VCaP (cell line): Measurements from ENCODE around the gene ZNF649.
A peak's percentile ranks its signal among the peaks of the same experiment; 100 is the strongest.

Experiments used
- H3K27ac ChIP-seq: fragments of 450-650 bp; 2 replicates; pipeline ENCODE4 v1.5.1; 2017
- TF ChIP-seq, protein P1 (sequence below): fragments of 450-650 bp; conservative IDR thresholded peaks from 2 replicates; pipeline ENCODE4 v1.5.1; 2017; ENCODE audit warnings: mild to moderate bottlenecking, moderate library complexity

ZNF649 gene

DNA sequence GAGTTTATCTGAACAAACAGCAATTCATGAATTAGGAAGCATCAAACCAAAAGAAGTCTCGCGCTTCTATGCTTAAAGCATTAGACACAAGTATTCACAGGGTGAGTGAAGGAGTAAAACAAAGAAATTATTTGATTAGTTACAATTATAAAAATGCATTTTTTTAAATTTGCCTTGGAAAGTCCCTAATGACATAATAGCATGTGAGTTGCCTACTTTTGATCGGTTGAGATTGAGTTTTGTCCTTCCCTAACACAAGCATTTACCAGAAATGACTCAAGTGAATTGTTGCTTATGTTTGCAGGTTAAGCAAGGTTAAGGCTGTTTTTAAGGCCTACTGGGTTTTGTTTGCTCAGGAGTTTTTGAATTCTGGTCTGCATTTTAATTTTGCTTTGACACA lies 389 bp upstream of the ZNF649 start:
- TF ChIP-seq, protein P1, sequence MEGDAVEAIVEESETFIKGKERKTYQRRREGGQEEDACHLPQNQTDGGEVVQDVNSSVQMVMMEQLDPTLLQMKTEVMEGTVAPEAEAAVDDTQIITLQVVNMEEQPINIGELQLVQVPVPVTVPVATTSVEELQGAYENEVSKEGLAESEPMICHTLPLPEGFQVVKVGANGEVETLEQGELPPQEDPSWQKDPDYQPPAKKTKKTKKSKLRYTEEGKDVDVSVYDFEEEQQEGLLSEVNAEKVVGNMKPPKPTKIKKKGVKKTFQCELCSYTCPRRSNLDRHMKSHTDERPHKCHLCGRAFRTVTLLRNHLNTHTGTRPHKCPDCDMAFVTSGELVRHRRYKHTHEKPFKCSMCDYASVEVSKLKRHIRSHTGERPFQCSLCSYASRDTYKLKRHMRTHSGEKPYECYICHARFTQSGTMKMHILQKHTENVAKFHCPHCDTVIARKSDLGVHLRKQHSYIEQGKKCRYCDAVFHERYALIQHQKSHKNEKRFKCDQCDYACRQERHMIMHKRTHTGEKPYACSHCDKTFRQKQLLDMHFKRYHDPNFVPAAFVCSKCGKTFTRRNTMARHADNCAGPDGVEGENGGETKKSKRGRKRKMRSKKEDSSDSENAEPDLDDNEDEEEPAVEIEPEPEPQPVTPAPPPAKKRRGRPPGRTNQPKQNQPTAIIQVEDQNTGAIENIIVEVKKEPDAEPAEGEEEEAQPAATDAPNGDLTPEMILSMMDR, result no peak
- peak overlapping the region; percentile 100 for H3K27ac ChIP-seq

DNA sequence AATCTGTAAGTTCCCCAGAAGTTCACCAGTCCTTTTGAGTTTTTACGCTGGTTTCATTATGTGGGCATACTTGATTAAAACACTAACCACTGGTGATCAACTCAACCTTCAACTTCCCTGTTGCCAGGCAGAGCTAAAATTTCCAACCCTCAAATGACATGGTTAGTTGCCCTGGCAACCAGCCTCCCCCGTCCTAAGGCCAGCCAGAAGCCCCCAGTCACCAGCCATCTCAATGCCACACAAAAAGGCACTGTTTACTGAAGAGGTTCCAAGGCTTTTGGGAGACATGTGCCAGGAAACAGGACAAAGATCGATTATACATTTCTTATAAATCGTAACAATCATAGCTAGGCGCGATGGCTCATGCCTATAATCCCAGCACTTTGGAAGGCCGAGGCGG lies 1.6 kb downstream of the ZNF649 start:
- peak overlapping the region; percentile 100 for H3K27ac ChIP-seq
- TF ChIP-seq, protein P1, result no peak

DNA sequence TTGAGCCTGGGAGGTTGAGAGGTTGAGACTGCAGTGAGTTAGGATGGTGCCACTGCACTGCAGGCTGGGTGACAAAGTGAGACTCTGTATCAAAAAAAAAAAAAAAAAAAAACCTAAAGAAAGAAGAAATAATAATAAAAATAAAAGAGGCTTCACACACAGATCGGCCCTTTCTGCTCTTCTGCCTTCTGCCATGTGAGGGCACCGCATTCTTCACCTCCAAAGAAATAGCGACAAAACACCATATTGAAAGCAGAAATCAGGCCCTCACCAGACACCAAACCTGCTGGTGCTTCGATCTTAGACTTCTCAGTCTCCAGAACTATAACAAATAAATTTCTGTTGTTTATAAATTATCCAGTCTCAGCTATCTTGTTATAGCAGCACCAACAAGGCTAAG lies 3.0 kb downstream of the ZNF649 start:
- peak overlapping the region; percentile 100 for H3K27ac ChIP-seq
- TF ChIP-seq, protein P1, result peak; percentile 76

DNA sequence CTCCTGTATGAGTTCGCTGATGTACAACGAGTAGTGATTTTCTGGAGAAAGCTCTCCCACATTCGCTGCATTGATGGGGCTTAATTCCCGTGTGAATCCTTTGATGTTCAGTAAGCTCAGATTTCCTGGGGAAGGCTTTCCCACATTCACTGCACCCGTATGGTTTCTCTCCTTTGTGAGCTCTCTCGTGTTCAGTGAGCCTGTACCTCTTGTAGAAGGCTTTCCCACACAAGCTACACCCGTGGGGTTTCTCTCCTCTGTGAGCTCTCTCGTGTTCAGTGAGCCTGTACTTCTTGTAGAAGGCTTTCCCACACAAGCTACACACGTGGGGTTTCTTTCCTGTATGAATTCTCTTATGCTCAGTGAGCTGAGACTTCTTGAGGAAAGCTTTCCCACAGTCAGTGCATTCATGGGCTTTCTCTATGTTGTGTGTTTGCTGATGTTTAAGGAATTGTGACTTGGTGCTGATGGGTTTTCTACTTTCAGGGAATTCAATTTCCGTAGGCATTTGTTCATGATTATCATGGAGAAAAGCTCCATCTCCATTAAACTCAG lies 13.5 kb downstream of the ZNF649 start:
- TF ChIP-seq, protein P1, result no peak
- no peak overlapping the region for H3K27ac ChIP-seq

DNA sequence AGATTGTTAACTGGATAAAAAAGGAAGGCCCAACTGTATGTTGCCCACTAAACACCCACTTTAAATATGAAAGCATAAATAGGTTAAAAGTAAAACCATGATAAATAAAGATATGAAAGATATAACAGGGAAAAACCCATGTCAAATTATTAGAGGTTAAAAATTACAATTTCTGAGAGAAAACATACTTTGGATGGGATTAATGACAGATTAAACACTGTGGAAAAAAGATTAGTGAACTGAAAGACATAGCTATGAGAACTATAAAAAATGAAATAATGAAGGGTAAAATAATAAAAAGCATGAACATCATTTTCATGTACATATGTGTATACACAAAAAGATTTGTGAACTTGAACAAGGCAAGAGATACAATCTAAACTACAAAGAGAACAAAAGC lies 14.9 kb downstream of the ZNF649 start:
- TF ChIP-seq, protein P1, result no peak
- H3K27ac ChIP-seq, result no peak overlapping the region

DNA sequence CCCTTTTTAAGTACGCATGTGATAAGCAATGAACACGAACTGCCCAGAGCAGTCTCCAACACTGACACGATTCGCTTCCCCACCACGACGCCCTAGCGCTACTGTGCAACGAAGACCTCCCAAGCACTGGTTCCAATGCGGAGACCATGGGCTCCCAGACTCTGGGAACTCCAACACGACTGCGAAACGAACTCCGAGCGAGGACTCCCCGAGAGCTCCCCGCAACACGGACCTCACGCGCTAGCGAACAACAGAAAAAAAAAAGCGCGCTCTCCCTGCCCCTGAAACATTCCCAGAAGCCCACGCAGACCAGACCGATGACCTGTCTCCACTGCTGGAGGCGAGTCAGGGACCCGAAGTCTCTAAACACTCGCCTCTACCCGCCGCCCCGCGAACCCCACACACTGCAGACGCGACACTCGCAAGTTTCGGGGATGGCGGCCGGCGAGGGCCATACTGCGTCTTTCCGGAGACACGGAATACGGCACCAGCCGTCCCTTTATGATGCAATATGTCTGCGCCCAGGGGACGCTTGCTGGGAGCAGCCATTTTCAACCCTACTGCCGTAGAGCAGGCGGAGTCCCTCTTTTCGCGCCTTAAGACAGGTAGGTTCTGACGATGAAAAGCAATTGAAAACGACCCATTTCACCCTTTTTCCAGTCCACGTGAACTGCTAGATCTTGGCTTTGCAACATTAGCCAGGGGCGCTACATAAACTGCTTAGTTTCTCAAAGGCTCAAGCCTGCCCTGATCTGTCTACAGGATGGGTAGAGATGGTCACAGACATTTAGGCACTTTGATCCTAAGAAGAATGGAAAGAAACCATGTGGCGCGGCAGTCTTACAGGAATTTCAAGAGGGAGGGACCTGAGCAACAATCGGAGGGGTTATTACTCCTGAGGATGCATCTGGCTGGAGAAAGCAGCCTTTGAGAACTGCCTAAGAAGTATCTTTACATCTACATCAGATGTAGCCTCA lies 17.0 kb downstream of the ZNF649 start, which contains the start of gene ZNF577:
TSS of gene ZNF577 (minus strand) at position 430 of the 977 bp plus-strand sequence. CDS start 7,569 bp downstream, outside the sequence.
- H3K27ac ChIP-seq, result no peak within 1 kb of the TSS
- TF ChIP-seq, protein P1, result no peak

DNA sequence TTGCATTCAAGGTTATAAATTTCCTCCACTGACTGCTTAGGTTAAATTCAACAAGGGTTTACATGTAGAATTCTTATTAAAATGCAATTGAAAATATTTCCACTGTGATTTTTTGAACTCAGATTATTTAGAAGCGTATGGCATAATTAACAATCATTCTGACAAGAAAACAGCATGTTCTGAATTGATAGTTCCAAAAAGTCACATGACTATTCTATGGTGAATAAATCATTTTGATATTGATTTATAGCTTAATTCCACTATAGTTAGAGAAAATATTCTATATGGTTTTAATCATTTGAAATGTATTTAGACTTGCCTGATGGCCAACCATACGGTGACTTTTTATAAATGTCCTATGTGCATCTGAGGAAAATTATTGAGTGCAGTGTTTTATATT lies 20.1 kb downstream of the ZNF649 start:
- TF ChIP-seq, protein P1, result no peak
- H3K27ac ChIP-seq, result no peak overlapping the region
